ENCODE measurements around the gene PTPRE. TPM values are rescaled to one million over a fixed set of nuclear protein-coding genes. Genes with fewer than 3 reads are reported as not detected.

PTPRE gene
- polyA plus RNA-seq, 1 of the 3 experiments (the other 2 are of a cell fraction) = 11.8 TPM

GRCh38 chr10:127866276-127867013 is 40.5 kb upstream of the PTPRE start:
- H3K4me2 ChIP-seq = no peak overlapping the region
- no peak for DNase-seq
- no peak overlapping the region for H2AFZ ChIP-seq (ENCODE audit: low read depth)
- no peak overlapping the region for H3K4me3 ChIP-seq (ENCODE audit: low read depth in 2 of 2, low read length in 1 of 2)
- no peaks in the 10 kb centered on the region for H4K20me1 ChIP-seq (ENCODE audit: insufficient read depth)
- no peaks in the 10 kb centered on the region for H3F3A ChIP-seq (replicated peaks; ENCODE audit: insufficient read depth)
- TF ChIP-seq MXI1 (IDR thresholded peaks at IDR 0.05; ENCODE audit: low read depth, low read length) = no peak
- no peak for TF ChIP-seq GATA2 (CRISPR knock-in tag; IDR thresholded peaks at IDR 0.05)
- TF ChIP-seq RXRA (IDR thresholded peaks at IDR 0.05; ENCODE audit: borderline replicate concordance, low read depth) = no peak
- TF ChIP-seq CHD2 (IDR thresholded peaks at IDR 0.05; ENCODE audit: low read length, partially characterized antibody) = no peak
- TF ChIP-seq SIN3A (IDR thresholded peaks at IDR 0.05; ENCODE audit: borderline replicate concordance, low read depth, low read length) = no peak
- TF ChIP-seq IRF3 (IDR thresholded peaks at IDR 0.05; ENCODE audit: low read depth, low read length) = no peak
- TF ChIP-seq MAX (IDR thresholded peaks at IDR 0.05; ENCODE audit: low read depth) = no peak
- TF ChIP-seq REST (IDR thresholded peaks at IDR 0.05; ENCODE audit: low read depth, low read length) = no peak
- no peak for TF ChIP-seq ZBTB33 (IDR thresholded peaks at IDR 0.05; ENCODE audit: borderline replicate concordance, low read depth)
- no peak for TF ChIP-seq FOXM1 (IDR thresholded peaks at IDR 0.05; ENCODE audit: low read depth)
- TF ChIP-seq PBX3 (IDR thresholded peaks at IDR 0.05) = no peak
- no peak for TF ChIP-seq JUND (IDR thresholded peaks at IDR 0.05)
- TF ChIP-seq SMC3 (IDR thresholded peaks at IDR 0.05; ENCODE audit: low read depth, low read length) = no peak
- no peak for TF ChIP-seq NRF1 (IDR thresholded peaks at IDR 0.05; ENCODE audit: low read depth, low read length)
- CTCF ChIA-PET = interaction anchor here (1.6 kb wide), 1 partner anchor 12 kb away, joined by 6 read pairs; no protein-coding TSS in a partner anchor
- 51% methylated on average over 8 of the region's 8 CpGs for WGBS (ENCODE audit: low lambda C conversion rate)
- no peaks in the 10 kb centered on the region for H3K79me2 ChIP-seq (ENCODE audit: insufficient read depth)
- H3K9me3 ChIP-seq = no peaks in the 10 kb centered on the region
- no peaks in the 10 kb centered on the region for H3K36me3 ChIP-seq (replicated peaks in 1 of 2; ENCODE audit: control insufficient read depth in 1 of 2, insufficient read depth in 2 of 2, low read length in 1 of 2)
- H3K4me1 ChIP-seq (ENCODE audit: control insufficient read depth in 1 of 2, insufficient read depth in 2 of 2, low read depth in 1 of 2, low read length in 1 of 2) = no peaks in the 10 kb centered on the region
- H3K9ac ChIP-seq = no peak overlapping the region
- no peaks in the 10 kb centered on the region for H3K9me2 ChIP-seq
- no peaks in the 10 kb centered on the region for H3K27me3 ChIP-seq (ENCODE audit: insufficient read depth)
- H3K27ac ChIP-seq (ENCODE audit: low read depth in 2 of 2, low read length in 1 of 2) = no peak overlapping the region
- POLR2A ChIA-PET = no interaction called here
